Ovary (tissue), 3 donors: Measurements from ENCODE around the gene AKIRIN1.

Experiments used
- EP300 ChIP-seq: sonication (generic); formaldehyde crosslinking; IDR thresholded peaks from one replicate; pipeline ENCODE4 v1.6.1; 2017; ENCODE audit warnings: antibody characterized with exemption
- POLR2A ChIP-seq: fragments of 450-650 bp; IDR thresholded peaks from one replicate; pipeline ENCODE4 v1.6.1; 2017; ENCODE audit warnings: antibody characterized with exemption, mild to moderate bottlenecking, moderate library complexity
- TF ChIP-seq, protein P1 (sequence below), 3 donors: fragments of 450-650 bp in 2 of 3; fragments of 200-600 bp in 1 of 3; IDR thresholded peaks; one replicate each; pipeline versions ENCODE4 v1.5.1 to v1.8.0; 2016 to 2022; ENCODE audit warnings: antibody characterized with exemption in 3 of 3, mild to moderate bottlenecking in 1 of 3
- donor health status: DM: no; HTN: no; CAD: no.

DNA sequence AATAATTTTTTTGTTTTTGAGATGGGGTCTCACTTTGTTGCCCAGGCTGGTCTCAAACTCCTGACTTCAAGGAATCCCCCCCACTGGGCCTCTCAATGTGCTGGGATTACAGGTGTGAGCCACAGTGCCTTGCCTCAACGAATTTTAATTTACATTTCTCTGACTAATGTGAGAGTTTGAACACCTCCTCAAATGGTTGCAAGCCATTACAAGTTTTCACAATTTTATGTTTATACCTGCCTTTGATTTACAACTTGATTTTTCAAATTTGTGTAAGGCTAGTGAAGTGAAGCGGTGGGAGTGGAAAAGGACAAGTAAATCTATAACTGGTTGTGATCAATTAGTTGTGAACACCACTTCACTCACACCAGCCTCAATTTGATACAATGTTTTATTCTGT, 40.5 kb upstream of the AKIRIN1 start:
- TF ChIP-seq POLR2A (no peak), EP300 (no peak)
- TF ChIP-seq, protein P1, sequence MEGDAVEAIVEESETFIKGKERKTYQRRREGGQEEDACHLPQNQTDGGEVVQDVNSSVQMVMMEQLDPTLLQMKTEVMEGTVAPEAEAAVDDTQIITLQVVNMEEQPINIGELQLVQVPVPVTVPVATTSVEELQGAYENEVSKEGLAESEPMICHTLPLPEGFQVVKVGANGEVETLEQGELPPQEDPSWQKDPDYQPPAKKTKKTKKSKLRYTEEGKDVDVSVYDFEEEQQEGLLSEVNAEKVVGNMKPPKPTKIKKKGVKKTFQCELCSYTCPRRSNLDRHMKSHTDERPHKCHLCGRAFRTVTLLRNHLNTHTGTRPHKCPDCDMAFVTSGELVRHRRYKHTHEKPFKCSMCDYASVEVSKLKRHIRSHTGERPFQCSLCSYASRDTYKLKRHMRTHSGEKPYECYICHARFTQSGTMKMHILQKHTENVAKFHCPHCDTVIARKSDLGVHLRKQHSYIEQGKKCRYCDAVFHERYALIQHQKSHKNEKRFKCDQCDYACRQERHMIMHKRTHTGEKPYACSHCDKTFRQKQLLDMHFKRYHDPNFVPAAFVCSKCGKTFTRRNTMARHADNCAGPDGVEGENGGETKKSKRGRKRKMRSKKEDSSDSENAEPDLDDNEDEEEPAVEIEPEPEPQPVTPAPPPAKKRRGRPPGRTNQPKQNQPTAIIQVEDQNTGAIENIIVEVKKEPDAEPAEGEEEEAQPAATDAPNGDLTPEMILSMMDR (IDR thresholded peaks at IDR 0.05), result no peak
